Karpas-422 (cell line): ENCODE results near the gene PBX1. TPM values are rescaled to one million over a fixed set of nuclear protein-coding genes. Genes with fewer than 3 reads are reported as not detected.

Experiments used
- DNase-seq: peaks from one replicate; pipeline ENCODE4 v3.0.0-alpha.2; 2015
- H2AFZ ChIP-seq: fragments of 200-600 bp; sonication (generic); 2 replicates; pipeline ENCODE4 v1.6.1; 2014; ENCODE audit warnings: antibody characterized with exemption, low read length, mixed read lengths
- H3K27ac ChIP-seq: fragments of 200-600 bp; sonication (generic); 2 replicates; pipeline ENCODE4 v1.5.1; 2014; ENCODE audit warnings: mild to moderate bottlenecking, low read length, moderate library complexity
- H3K27me3 ChIP-seq: fragments of 200-600 bp; sonication (generic); 2 replicates; pipeline ENCODE4 v1.6.1; 2014; ENCODE audit warnings: low read length, mixed read lengths
- H3K36me3 ChIP-seq: fragments of 200-600 bp; sonication (generic); 2 replicates; pipeline ENCODE4 v1.6.1; 2014; ENCODE audit warnings: low read length, mixed read lengths; ENCODE audit not compliant: insufficient read depth
- H3K4me1 ChIP-seq: fragments of 200-600 bp; sonication (generic); 2 replicates; pipeline ENCODE4 v1.6.1; 2014; ENCODE audit warnings: mild to moderate bottlenecking, low read length, mixed read lengths
- H3K4me2 ChIP-seq: fragments of 200-600 bp; sonication (generic); 2 replicates; pipeline ENCODE4 v1.6.1; 2014; ENCODE audit warnings: low read length, low read depth, mild to moderate bottlenecking; ENCODE audit not compliant: poor library complexity, severe bottlenecking
- H3K4me3 ChIP-seq: fragments of 200-600 bp; sonication (generic); 2 replicates; pipeline ENCODE4 v1.5.1; 2014; ENCODE audit warnings: mild to moderate bottlenecking, antibody characterized with exemption, low read length, mixed read lengths
- H3K79me2 ChIP-seq: fragments of 200-600 bp; sonication (generic); 2 replicates; pipeline ENCODE4 v1.6.1; 2014; ENCODE audit warnings: mild to moderate bottlenecking, low read length, mixed read lengths
- H3K9ac ChIP-seq: fragments of 200-600 bp; sonication (generic); 2 replicates; pipeline ENCODE4 v1.6.0; 2014; ENCODE audit warnings: low read length
- H3K9me2 ChIP-seq: fragments of 200-600 bp; sonication (generic), shearing (Covaris generic); replicated peaks from 2 replicates; pipeline ENCODE4 v1.6.0; 2014; ENCODE audit warnings: mild to moderate bottlenecking, low read length, moderate library complexity; ENCODE audit not compliant: insufficient read depth
- H3K9me3 ChIP-seq: fragments of 300-700, 200-600 bp; sonication (generic); 2 replicates; pipeline ENCODE4 v1.6.1; 2014; ENCODE audit warnings: low read length, mixed read lengths
- H4K20me1 ChIP-seq: fragments of 200-600 bp; sonication (generic); 2 replicates; pipeline ENCODE4 v1.6.1; 2014; ENCODE audit warnings: mild to moderate bottlenecking, antibody characterized with exemption, low read length, low read depth; ENCODE audit not compliant: insufficient read depth
- total RNA-seq: library from RNA; depleted of rRNA; stranded (reverse); fragments of >200 nt; shearing (Covaris generic); gene quantifications from 2 replicates; pipeline ENCODE4 v1.2.3, GENCODE V29; 2014; ENCODE audit warnings: low replicate concordance

The PBX1 gene
- total RNA-seq, 1 experiment from 2014 or later: 0.41 TPM

GRCh38 chr1:164742745-164743144, 183.8 kb downstream of the PBX1 start:
- H3K36me3 ChIP-seq: no peaks in the 10 kb centered on the region
- H3K9me3 ChIP-seq: no peaks in the 10 kb centered on the region
- no peaks in the 10 kb centered on the region for H3K79me2 ChIP-seq
- no peak overlapping the region for H3K4me3 ChIP-seq
- no peak for DNase-seq
- no peaks in the 10 kb centered on the region for H3K4me1 ChIP-seq
- H3K9ac ChIP-seq: no peak overlapping the region
- H4K20me1 ChIP-seq: no peaks in the 10 kb centered on the region
- no peak overlapping the region for H3K4me2 ChIP-seq
- no peak overlapping the region for H3K27ac ChIP-seq
- H2AFZ ChIP-seq: no peak overlapping the region
- no peaks in the 10 kb centered on the region for H3K27me3 ChIP-seq
- no peaks in the 10 kb centered on the region for H3K9me2 ChIP-seq

GRCh38 chr1:164743976-164744375, 185.0 kb downstream of the PBX1 start:
- no peaks in the 10 kb centered on the region for H3K27me3 ChIP-seq
- H4K20me1 ChIP-seq: no peaks in the 10 kb centered on the region
- no peaks in the 10 kb centered on the region for H3K79me2 ChIP-seq
- no peak overlapping the region for H2AFZ ChIP-seq
- H3K9ac ChIP-seq: no peak overlapping the region
- H3K4me2 ChIP-seq: no peak overlapping the region
- H3K9me2 ChIP-seq: no peaks in the 10 kb centered on the region
- DNase-seq: no peak
- no peak overlapping the region for H3K4me3 ChIP-seq
- no peak overlapping the region for H3K27ac ChIP-seq
- no peaks in the 10 kb centered on the region for H3K4me1 ChIP-seq
- H3K36me3 ChIP-seq: no peaks in the 10 kb centered on the region
- H3K9me3 ChIP-seq: no peaks in the 10 kb centered on the region

GRCh38 chr1:164745736-164746135, 186.8 kb downstream of the PBX1 start:
- DNase-seq: no peak
- Histone ChIP-seq H2AFZ (no peak overlapping the region), H3K9ac (no peak overlapping the region), H3K79me2 (no peaks in the 10 kb centered on the region), H3K9me2 (no peaks in the 10 kb centered on the region), H3K27ac (no peak overlapping the region), H3K27me3 (no peaks in the 10 kb centered on the region), H3K4me2 (no peak overlapping the region), H3K4me3 (no peak overlapping the region), H4K20me1 (no peaks in the 10 kb centered on the region), H3K36me3 (no peaks in the 10 kb centered on the region), H3K4me1 (no peaks in the 10 kb centered on the region), H3K9me3 (no peaks in the 10 kb centered on the region)

GRCh38 chr1:164746632-164747031, 187.6 kb downstream of the PBX1 start:
- H3K4me3 ChIP-seq: no peak overlapping the region
- H3K79me2 ChIP-seq: no peaks in the 10 kb centered on the region
- H3K36me3 ChIP-seq: no peaks in the 10 kb centered on the region
- no peak overlapping the region for H2AFZ ChIP-seq
- H3K4me2 ChIP-seq: no peak overlapping the region
- H3K27ac ChIP-seq: no peak overlapping the region
- H3K27me3 ChIP-seq: no peaks in the 10 kb centered on the region
- no peak for DNase-seq
- H3K4me1 ChIP-seq: no peaks in the 10 kb centered on the region
- no peak overlapping the region for H3K9ac ChIP-seq
- no peaks in the 10 kb centered on the region for H4K20me1 ChIP-seq
- no peaks in the 10 kb centered on the region for H3K9me2 ChIP-seq
- H3K9me3 ChIP-seq: no peaks in the 10 kb centered on the region

- H3K4me2 ChIP-seq: no peak overlapping the region
- H4K20me1 ChIP-seq: no peaks in the 10 kb centered on the region
- DNase-seq: no peak
- H3K9ac ChIP-seq: no peak overlapping the region
- no peaks in the 10 kb centered on the region for H3K27me3 ChIP-seq
- no peaks in the 10 kb centered on the region for H3K79me2 ChIP-seq
- no peak overlapping the region for H3K27ac ChIP-seq
- H3K4me3 ChIP-seq: no peak overlapping the region
- H3K9me2 ChIP-seq: no peaks in the 10 kb centered on the region
- no peaks in the 10 kb centered on the region for H3K4me1 ChIP-seq
- no peaks in the 10 kb centered on the region for H3K9me3 ChIP-seq
- H3K36me3 ChIP-seq: no peaks in the 10 kb centered on the region
- no peak overlapping the region for H2AFZ ChIP-seq
Observed at GRCh38 chr1:164748253-164748899, 189.4 kb downstream of the PBX1 start.

- Histone ChIP-seq H3K9me2 (no peaks in the 10 kb centered on the region), H3K27me3 (no peaks in the 10 kb centered on the region), H3K4me3 (no peak overlapping the region), H3K9ac (no peak overlapping the region), H3K36me3 (no peaks in the 10 kb centered on the region), H3K4me1 (no peaks in the 10 kb centered on the region), H3K9me3 (no peaks in the 10 kb centered on the region), H3K4me2 (no peak overlapping the region), H3K79me2 (no peaks in the 10 kb centered on the region), H3K27ac (no peak overlapping the region), H2AFZ (no peak overlapping the region), H4K20me1 (no peaks in the 10 kb centered on the region)
- DNase-seq: no peak
Observed at GRCh38 chr1:164753521-164754077, 194.6 kb downstream of the PBX1 start.

GRCh38 chr1:164754088-164754600, 195.2 kb downstream of the PBX1 start:
- Histone ChIP-seq H3K27me3 (no peaks in the 10 kb centered on the region), H3K4me3 (no peak overlapping the region), H3K9ac (no peak overlapping the region), H2AFZ (no peak overlapping the region), H3K27ac (no peak overlapping the region), H3K4me1 (no peaks in the 10 kb centered on the region), H3K79me2 (no peaks in the 10 kb centered on the region), H4K20me1 (no peaks in the 10 kb centered on the region), H3K36me3 (no peaks in the 10 kb centered on the region), H3K4me2 (no peak overlapping the region), H3K9me2 (no peaks in the 10 kb centered on the region), H3K9me3 (no peaks in the 10 kb centered on the region)
- DNase-seq: no peak

- H2AFZ ChIP-seq: no peak overlapping the region
- no peaks in the 10 kb centered on the region for H3K79me2 ChIP-seq
- H3K9me2 ChIP-seq: no peaks in the 10 kb centered on the region
- H3K4me2 ChIP-seq: no peak overlapping the region
- no peak overlapping the region for H3K9ac ChIP-seq
- DNase-seq: no peak
- no peaks in the 10 kb centered on the region for H3K36me3 ChIP-seq
- H3K4me1 ChIP-seq: no peaks in the 10 kb centered on the region
- no peak overlapping the region for H3K27ac ChIP-seq
- no peaks in the 10 kb centered on the region for H3K9me3 ChIP-seq
- no peak overlapping the region for H3K4me3 ChIP-seq
- no peaks in the 10 kb centered on the region for H4K20me1 ChIP-seq
- H3K27me3 ChIP-seq: no peaks in the 10 kb centered on the region
Observed at GRCh38 chr1:164755690-164756089, 196.7 kb downstream of the PBX1 start.
